Effector CD4-positive, alpha-beta T cell (primary cell): Measurements from ENCODE around the gene PRR35.

Source experiments
- DNase-seq: peaks from one replicate; pipeline ENCODE4 v3.0.0-alpha.2; 2020

Gene PRR35

GRCh38 chr16:565419-566330 is 5.5 kb downstream of the PRR35 start:
- DNase-seq, result no peak

- peak; percentile 21 for DNase-seq
These were observed 6.5 kb downstream of the PRR35 start, which contains the start of gene NHLRC4 for GRCh38 chr16:566475-567372. TSS of gene NHLRC4 (plus strand) at chr16:567005. CDS start at chr16:568048, 1,043 bp downstream.

- DNase-seq, result no peak
These were observed 7.4 kb downstream of the PRR35 start for GRCh38 chr16:567373-568256.

- no peak for DNase-seq
These were observed 8.4 kb downstream of the PRR35 start for GRCh38 chr16:568401-569258.

GRCh38 chr16:569445-570254 is 9.5 kb downstream of the PRR35 start, which contains the start of gene PIGQ:
TSS of gene PIGQ (plus strand) at chr16:569968. CDS start at chr16:574075, 4,107 bp downstream.
- peak; percentile 51 for DNase-seq

- no peak for DNase-seq
These were observed 12.9 kb downstream of the PRR35 start for GRCh38 chr16:572865-573650.

- no peak for DNase-seq
These were observed 14.0 kb downstream of the PRR35 start for GRCh38 chr16:574021-574760.

GRCh38 chr16:575354-576196 is 15.4 kb downstream of the PRR35 start:
- no peak for DNase-seq

GRCh38 chr16:576197-576822 is 16.1 kb downstream of the PRR35 start:
- DNase-seq, result no peak

GRCh38 chr16:576823-577201 is 16.6 kb downstream of the PRR35 start:
- DNase-seq, result no peak

GRCh38 chr16:577796-578195 is 17.6 kb downstream of the PRR35 start:
- no peak for DNase-seq

- DNase-seq, result no peak
These were observed 18.2 kb downstream of the PRR35 start for GRCh38 chr16:578232-578869.

- peak; percentile 43 for DNase-seq
These were observed 18.7 kb downstream of the PRR35 start for GRCh38 chr16:578870-579405.

GRCh38 chr16:580141-580945 is 20.1 kb downstream of the PRR35 start:
- DNase-seq, result no peak

GRCh38 chr16:580946-581498 is 20.8 kb downstream of the PRR35 start:
- DNase-seq, result no peak
